Neuron (in vitro differentiated cells): Measurements from ENCODE around the gene TNIP1.
A peak's percentile ranks its signal among the peaks of the same experiment; 100 is the strongest.

ENCODE experiments used
- H2AFZ ChIP-seq: one replicate; pipeline ENCODE4 v1.6.1; 2013; ENCODE audit warnings: low read depth, mild to moderate bottlenecking, inconsistent platforms, low read length, moderate library complexity
- H3K27me3 ChIP-seq: one replicate; pipeline ENCODE4 v1.6.1; 2013; ENCODE audit warnings: low read length; ENCODE audit not compliant: insufficient read depth
- H3K36me3 ChIP-seq: one replicate; pipeline ENCODE4 v1.6.1; 2013; ENCODE audit warnings: low read length; ENCODE audit not compliant: insufficient read depth
- H3K4me1 ChIP-seq: one replicate; pipeline ENCODE4 v1.6.1; 2013; ENCODE audit warnings: low read length; ENCODE audit not compliant: insufficient read depth
- H3K4me3 ChIP-seq: 2 replicates; pipeline ENCODE4 v1.5.1; 2013; ENCODE audit warnings: mild to moderate bottlenecking, low read length, moderate library complexity
- H3K9me3 ChIP-seq: one replicate; pipeline ENCODE4 v1.6.1; 2013; ENCODE audit warnings: low read length

TNIP1 gene

DNA sequence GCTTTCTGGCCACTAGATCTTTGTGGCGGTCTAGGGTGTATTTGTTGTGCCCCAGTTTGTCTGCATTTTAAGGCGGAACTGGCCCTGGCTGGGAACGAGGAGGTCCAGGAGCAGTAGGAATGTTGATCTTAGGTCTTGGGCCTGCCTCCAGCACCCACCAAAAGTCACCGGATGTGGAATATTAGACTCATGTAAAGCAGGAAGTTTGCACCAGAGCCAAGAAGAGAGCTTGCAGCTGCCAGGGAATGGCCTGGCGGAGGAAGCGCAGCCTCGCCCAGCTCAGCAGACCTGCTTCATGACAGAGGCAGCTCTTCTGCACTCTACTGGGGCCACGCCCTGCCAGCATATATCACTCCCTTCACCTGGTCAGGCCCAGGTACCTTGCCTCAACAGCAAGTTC lies 57.2 kb downstream of the TNIP1 start:
- H3K36me3 ChIP-seq, result peaks cover 6% of the 10 kb centered on the region
- H3K4me3 ChIP-seq, result no peak overlapping the region
- H3K27me3 ChIP-seq, result peaks cover 14% of the 10 kb centered on the region
- H2AFZ ChIP-seq, result no peak overlapping the region
- H3K9me3 ChIP-seq, result no peaks in the 10 kb centered on the region
- H3K4me1 ChIP-seq, result no peaks in the 10 kb centered on the region

DNA sequence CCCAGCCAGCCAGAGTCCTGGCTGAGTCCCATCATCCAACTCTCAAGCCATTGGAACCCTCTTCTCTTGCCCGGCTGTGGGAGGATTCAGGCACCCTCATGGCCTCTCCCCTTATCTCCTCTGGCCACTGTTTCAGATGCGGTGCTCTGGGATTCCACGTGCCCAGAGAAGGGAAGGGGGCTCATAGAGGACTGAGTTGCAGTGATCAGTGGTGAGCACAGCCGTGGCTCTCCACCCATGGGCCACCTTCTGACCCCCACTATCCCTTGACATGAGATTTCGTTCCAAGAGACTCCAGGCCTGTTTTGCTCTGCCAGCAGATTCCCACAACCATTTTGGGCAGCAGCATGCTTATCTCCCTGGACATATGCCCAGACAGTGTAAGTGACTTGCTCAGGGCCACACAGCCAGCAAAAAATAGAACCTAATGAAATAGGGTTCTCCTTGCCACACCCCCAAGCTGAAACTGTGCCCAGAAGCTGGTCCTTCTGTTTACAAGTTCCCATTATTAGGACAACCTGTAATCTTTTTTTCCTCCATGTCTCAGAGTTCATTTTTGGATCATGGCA lies 57.7 kb downstream of the TNIP1 start:
- peaks cover 3% of the 10 kb centered on the region for H3K36me3 ChIP-seq
- no peak overlapping the region for H2AFZ ChIP-seq
- no peaks in the 10 kb centered on the region for H3K9me3 ChIP-seq
- H3K27me3 ChIP-seq, result peaks cover 17% of the 10 kb centered on the region
- H3K4me3 ChIP-seq, result no peak overlapping the region
- H3K4me1 ChIP-seq, result no peaks in the 10 kb centered on the region

DNA sequence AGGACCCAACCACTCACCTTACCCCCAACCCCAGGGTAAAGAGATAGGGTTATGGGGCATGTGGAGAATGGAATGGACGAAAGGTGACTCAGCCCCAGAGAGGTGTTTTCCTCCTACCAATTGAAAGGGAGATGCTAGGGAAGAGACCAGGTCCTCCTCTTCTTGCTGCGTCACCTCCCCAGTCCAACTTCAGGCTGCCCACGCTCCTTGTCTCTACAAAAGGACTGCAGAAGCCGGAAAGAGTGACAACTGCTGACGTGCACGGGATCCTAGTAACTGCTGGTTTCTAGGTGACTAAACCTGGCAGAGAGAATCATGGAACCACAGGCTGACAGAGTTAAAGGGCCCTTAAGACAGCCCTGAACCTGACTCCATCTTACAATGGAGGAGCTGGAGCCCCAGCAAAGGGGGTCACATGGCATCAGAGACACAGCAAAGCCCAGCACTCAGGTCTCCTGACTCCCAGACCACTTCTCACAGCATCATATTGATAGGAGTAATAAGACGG lies 58.3 kb downstream of the TNIP1 start:
- Histone ChIP-seq H3K36me3 (no peaks in the 10 kb centered on the region), H3K4me3 (no peak overlapping the region), H3K4me1 (no peaks in the 10 kb centered on the region)

DNA sequence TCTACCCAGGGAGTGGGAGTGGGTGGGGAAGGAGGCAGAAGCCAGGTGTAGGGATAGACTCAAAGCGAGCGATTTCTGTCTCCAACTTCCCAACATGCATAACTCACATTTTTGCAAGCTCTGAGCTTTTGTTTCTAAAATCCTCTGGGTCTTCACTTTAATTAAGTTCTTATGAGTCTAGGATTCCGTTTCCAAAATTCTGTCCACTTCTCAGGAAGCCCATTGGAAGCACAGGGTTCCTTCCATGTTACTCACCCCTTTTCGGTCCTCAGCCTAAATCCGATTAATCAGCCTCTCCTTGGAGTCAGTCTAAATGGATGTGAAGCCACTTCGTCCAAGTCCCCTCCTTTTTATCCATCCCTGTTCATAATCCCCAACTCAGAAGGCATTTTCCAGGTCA lies 59.1 kb downstream of the TNIP1 start:
- Histone ChIP-seq H3K4me3 (no peak overlapping the region), H2AFZ (no peak overlapping the region), H3K36me3 (no peaks in the 10 kb centered on the region), H3K4me1 (no peaks in the 10 kb centered on the region), H3K9me3 (no peaks in the 10 kb centered on the region), H3K27me3 (peaks cover 17% of the 10 kb centered on the region)

More for the DNA sequence above, 58.3 kb downstream of the TNIP1 start:
- Histone ChIP-seq H3K9me3 (no peaks in the 10 kb centered on the region), H2AFZ (no peak overlapping the region), H3K27me3 (peaks cover 17% of the 10 kb centered on the region)

DNA sequence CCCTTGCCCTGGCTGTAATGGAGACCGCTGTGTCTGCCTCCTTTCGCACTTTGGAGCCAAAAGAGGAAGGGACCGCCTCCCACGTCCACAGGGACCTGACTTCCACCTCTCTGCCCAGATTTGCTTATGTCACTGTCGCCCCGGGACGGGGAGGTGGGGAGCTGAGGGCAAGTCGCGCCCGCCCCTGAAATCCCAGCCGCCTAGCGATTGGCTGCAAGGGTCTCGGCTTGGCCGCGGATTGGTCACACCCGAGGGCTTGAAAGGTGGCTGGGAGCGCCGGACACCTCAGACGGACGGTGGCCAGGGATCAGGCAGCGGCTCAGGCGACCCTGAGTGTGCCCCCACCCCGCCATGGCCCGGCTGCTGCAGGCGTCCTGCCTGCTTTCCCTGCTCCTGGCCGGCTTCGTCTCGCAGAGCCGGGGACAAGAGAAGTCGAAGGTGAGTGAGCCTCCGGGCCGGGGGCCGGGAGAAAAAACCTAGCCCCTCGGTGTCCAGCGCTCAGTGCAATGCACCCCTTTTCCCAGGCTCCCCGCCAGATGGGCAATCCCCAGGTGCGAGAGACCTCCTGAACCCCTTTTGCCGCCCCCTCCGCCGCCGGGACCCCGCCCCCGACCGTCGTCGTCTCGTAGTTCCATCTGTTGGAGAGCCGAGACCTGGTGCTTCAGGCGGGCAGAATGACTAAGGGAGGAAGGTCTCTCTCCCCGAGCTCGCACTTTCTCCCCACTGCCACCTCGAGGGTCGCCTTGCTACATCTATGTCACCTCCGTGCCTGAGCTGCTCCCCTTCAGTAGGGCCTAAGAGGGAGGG lies 60.3 kb downstream of the TNIP1 start, which contains the start of gene GPX3:
TSS of gene GPX3 (plus strand) at position 288 of the 807 bp plus-strand sequence. CDS start at position 352, 64 bp downstream.
- no peaks in the 10 kb centered on the region for H3K9me3 ChIP-seq
- H2AFZ ChIP-seq, result peak within 1 kb of the TSS; percentile 72
- H3K36me3 ChIP-seq, result no peaks in the 10 kb centered on the region
- H3K4me3 ChIP-seq, result peak within 1 kb of the TSS; percentile 49
- no peaks in the 10 kb centered on the region for H3K4me1 ChIP-seq
- peaks cover 17% of the 10 kb centered on the region for H3K27me3 ChIP-seq

DNA sequence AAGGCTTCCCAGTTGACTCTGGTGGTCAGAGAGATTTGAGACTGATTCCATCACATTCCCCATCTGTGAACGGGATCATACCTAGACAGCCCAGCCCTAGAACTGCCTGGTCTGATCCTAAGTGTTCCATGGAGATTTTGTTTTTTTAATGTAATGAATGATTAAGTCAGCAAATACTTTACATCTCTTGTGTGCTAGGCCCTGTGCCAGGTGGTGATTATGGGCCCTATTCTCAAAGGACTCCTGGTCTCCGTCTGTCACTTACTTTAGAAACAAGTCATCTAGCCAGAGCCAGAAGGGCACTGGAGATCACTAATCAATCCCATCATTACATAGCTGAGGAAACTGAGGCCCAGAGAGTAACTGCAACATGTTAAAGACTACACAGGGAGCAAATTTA lies 61.5 kb downstream of the TNIP1 start:
- Histone ChIP-seq H3K36me3 (no peaks in the 10 kb centered on the region), H3K4me1 (no peaks in the 10 kb centered on the region), H3K9me3 (no peaks in the 10 kb centered on the region), H3K4me3 (no peak overlapping the region), H2AFZ (no peak overlapping the region), H3K27me3 (peaks cover 17% of the 10 kb centered on the region)

DNA sequence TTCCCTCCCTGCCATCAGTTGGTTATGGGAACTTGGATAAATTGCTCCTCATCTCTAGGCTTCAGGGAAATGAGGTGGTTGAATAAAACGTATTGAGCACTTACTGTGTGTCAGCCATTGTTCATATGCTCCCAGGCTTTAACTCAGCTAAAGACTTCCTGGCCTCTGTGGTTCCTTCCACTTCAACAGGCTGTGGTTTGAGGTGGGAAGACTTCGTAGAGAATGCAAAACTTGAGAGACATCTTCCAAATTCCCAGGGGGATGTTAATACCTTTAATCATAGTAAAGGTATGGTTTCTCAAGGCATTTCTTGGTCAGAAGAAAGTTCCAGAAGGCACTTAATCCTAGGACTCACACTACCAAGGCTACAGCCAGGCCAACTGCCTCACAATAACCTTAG lies 62.0 kb downstream of the TNIP1 start:
- no peaks in the 10 kb centered on the region for H3K4me1 ChIP-seq
- H3K9me3 ChIP-seq, result no peaks in the 10 kb centered on the region
- no peaks in the 10 kb centered on the region for H3K36me3 ChIP-seq
- no peak overlapping the region for H2AFZ ChIP-seq
- H3K4me3 ChIP-seq, result no peak overlapping the region
- peaks cover 17% of the 10 kb centered on the region for H3K27me3 ChIP-seq

DNA sequence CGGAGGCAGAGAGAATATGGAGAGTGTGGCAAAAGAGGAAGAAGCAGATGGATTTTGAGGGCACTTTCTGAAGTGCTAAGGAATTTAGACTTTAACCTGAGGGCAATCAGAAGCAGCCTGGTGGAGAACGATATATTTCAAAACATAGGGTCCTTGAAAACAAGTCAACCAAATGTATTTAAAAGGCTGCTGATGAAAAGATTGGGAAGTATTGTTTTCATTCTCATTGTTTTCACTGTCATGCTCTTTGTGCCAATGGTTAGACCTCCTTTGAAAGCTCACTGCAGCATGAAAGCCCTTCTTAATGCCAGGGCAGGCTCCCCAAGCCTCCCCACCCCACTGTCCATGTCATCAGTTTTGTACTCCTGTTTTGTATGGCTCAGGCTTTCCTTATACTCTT lies 62.9 kb downstream of the TNIP1 start:
- Histone ChIP-seq H3K4me1 (no peaks in the 10 kb centered on the region), H3K27me3 (peaks cover 17% of the 10 kb centered on the region), H3K36me3 (no peaks in the 10 kb centered on the region), H3K4me3 (no peak overlapping the region), H3K9me3 (no peaks in the 10 kb centered on the region), H2AFZ (no peak overlapping the region)

DNA sequence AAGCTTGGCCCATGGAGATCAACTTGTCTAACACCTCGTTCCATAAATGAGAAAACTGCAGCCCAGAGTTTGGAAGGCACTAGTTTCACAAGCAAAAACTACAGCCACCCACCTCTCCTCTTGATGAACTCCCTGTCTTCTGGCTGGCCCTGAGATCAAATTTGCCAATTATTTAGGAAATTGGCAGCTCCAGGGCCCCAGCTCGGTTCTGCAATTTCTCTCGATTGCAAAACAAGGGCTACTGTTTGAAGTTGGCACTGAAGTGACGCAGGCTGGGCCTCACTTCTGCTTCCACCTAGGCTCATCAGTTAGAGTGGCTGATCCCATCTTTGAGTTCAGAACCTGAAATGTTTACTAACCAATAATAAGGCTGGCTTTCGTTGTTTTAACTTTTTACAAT lies 64.1 kb downstream of the TNIP1 start:
- H2AFZ ChIP-seq, result no peak overlapping the region
- peaks cover 17% of the 10 kb centered on the region for H3K27me3 ChIP-seq
- no peaks in the 10 kb centered on the region for H3K9me3 ChIP-seq
- H3K4me1 ChIP-seq, result no peaks in the 10 kb centered on the region
- H3K36me3 ChIP-seq, result no peaks in the 10 kb centered on the region
- H3K4me3 ChIP-seq, result no peak overlapping the region

DNA sequence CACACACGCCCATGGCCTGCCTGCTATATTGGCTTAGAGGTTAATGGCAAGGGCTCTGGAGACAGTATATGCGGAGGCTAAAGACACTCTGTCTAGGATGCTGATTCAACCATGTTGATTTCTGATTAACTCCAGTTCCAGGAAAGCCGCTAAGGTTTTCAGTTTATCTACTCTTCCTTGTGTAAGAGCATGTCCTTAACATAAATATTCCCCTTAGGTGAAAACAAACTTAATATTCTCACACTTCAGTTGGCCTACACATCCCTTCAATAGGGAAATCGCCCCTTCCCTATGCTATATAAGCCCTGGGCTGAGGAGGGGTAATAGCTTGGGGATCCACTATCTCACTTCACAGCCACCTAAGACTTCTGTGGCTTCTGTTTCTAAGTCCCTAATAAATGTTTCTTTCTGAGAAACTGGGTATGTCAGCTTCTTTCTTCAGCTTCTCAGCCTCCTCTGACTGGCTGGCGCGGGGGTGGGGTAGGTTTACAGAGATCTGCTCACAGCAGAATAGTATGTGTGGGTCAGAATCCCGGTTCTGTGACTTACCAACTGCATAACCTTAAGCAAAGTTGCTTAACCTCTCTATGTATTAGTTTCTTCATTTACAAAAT lies 64.8 kb downstream of the TNIP1 start:
- H3K4me3 ChIP-seq, result no peak overlapping the region
- H3K36me3 ChIP-seq, result no peaks in the 10 kb centered on the region
- H3K4me1 ChIP-seq, result no peaks in the 10 kb centered on the region
- no peaks in the 10 kb centered on the region for H3K9me3 ChIP-seq
- H3K27me3 ChIP-seq, result peaks cover 15% of the 10 kb centered on the region
- H2AFZ ChIP-seq, result no peak overlapping the region

DNA sequence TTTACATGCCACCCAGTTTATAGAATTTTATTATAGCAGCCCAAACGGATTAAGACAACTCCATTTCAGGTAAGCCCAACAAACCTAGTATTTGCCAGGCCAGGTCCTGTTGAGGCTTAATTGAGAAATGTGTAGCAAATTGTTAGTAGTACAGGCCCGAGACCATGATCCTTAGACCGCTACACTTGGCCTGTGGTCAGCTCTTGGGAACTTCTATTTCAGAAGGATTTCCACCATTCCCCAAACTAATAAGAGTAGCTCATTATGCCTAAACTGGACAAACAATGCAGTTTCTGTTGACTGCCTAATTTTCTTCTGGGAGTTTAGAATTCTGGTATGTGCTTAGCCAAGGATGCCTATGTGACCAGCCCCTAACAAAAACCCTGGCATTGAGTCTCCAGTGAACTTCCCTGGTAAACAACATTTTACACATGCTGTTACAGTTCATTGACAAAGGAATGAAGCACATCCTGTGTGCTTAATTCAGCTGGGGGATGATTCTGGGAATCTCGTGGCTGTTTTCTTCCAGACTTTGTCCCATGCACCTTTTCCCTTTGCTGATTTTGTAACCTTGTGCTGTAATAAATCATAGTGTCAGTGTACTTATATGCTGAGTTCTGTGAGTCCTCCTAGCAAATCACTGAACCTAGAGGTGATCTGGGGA lies 66.0 kb downstream of the TNIP1 start:
- Histone ChIP-seq H3K27me3 (peaks cover 14% of the 10 kb centered on the region), H3K4me1 (no peaks in the 10 kb centered on the region), H3K4me3 (no peak overlapping the region), H3K9me3 (no peaks in the 10 kb centered on the region), H3K36me3 (no peaks in the 10 kb centered on the region), H2AFZ (no peak overlapping the region)

DNA sequence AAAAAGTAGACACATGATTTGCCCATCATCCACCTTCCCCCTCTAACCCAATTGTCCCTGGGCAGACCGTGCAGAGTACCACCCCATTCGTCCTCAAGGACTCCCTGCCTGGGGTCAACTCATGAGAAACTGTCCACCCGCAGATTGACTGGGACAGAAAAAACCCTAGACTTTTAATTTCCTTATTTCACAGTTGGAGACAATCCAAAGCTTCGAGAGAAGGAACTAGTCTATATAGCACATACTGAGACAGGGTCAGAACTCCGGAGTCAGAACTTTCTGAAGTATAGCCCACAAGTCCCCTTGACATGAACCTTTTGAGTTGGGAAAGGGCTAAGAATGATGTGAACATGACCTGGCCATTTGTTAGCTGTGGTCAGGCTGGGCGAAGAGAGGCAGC lies 68.0 kb downstream of the TNIP1 start:
- H2AFZ ChIP-seq, result no peak overlapping the region
- no peaks in the 10 kb centered on the region for H3K27me3 ChIP-seq
- H3K9me3 ChIP-seq, result no peaks in the 10 kb centered on the region
- no peak overlapping the region for H3K4me3 ChIP-seq
- no peaks in the 10 kb centered on the region for H3K36me3 ChIP-seq
- no peaks in the 10 kb centered on the region for H3K4me1 ChIP-seq

DNA sequence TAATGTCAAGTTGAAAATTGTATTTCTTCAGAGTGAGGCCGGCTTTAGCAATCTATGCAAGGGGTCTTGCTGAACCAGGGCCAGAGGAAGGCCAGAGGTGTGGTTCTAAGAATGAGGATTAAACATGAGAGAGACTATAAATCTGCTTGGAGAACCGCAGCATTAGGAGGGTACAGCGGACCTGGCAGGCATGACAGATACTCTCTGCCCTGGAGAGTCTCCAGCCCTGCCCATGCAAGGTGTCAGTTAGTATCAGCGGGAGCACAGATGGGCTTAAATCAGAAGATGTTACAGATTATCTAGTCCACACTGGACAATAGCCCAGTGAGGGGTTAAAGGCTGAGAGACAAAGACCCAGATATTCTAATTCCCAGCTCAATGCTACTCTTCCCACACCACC lies 71.9 kb downstream of the TNIP1 start:
- Histone ChIP-seq H3K27me3 (peaks cover 4% of the 10 kb centered on the region), H3K36me3 (no peaks in the 10 kb centered on the region)

More for the DNA sequence above, 71.9 kb downstream of the TNIP1 start:
- H3K9me3 ChIP-seq, result no peaks in the 10 kb centered on the region
- no peak overlapping the region for H3K4me3 ChIP-seq
- no peak overlapping the region for H2AFZ ChIP-seq
- H3K4me1 ChIP-seq, result no peaks in the 10 kb centered on the region
